ENCODE data around the gene RDH5. TPM values are rescaled to one million over a fixed set of nuclear protein-coding genes. Genes with fewer than 3 reads are reported as not detected.

The RDH5 gene
- total RNA-seq, 1 experiment from 2014 or later: 6.2 TPM

- Histone ChIP-seq H3K9me2 (ENCODE audit: insufficient read depth) (no peaks in the 10 kb centered on the region), H3K4me2 (ENCODE audit: low read length) (no peak overlapping the region), H3K79me2 (ENCODE audit: insufficient read depth, low read length) (no peaks in the 10 kb centered on the region), H3K4me3 (replicated peaks in 1 of 2; ENCODE audit: low read depth in 1 of 2, low read length in 2 of 2) (no peak overlapping the region), H3K27me3 (ENCODE audit: insufficient read depth, low read length) (no peaks in the 10 kb centered on the region), H3K4me1 (ENCODE audit: control insufficient read depth in 1 of 2, insufficient read depth in 2 of 2, low read length in 2 of 2) (peaks cover 0 to 4% of the 10 kb centered on the region in 2 experiments; a peak in 1 of 4 replicates), H3K27ac (ENCODE audit: low read depth, low read length) (no peak overlapping the region), H2AFZ (ENCODE audit: low read depth, low read length, poor library complexity, severe bottlenecking) (no peak overlapping the region), H3K9me3 (ENCODE audit: control insufficient read depth in 1 of 2, insufficient read depth in 1 of 2, low read depth in 1 of 2, low read length in 2 of 2) (no peaks in the 10 kb centered on the region), H3K36me3 (ENCODE audit: control insufficient read depth in 1 of 2, insufficient read depth in 2 of 2, low read length in 2 of 2) (no peaks in the 10 kb centered on the region), H4K20me1 (ENCODE audit: insufficient read depth) (no peaks in the 10 kb centered on the region), H3K9ac (ENCODE audit: low read length) (no peak overlapping the region)
- POLR2A ChIA-PET: no interaction called here
- no TSS peak for BruUV-seq (replicated peaks)
- CTCF ChIA-PET: interaction anchor here (1.2 kb wide), 1 partner anchor 37 kb away, joined by 3 read pairs; no protein-coding TSS in a partner anchor
- TF ChIP-seq EZH2 (IDR thresholded peaks at IDR 0.05) (no peak), CEBPB (IDR thresholded peaks at IDR 0.05; ENCODE audit: low read depth) (no peak), CTCF (IDR thresholded peaks at IDR 0.05 in 2 of 3, conservative IDR thresholded peaks at IDR 0.05 in 1 of 3; ENCODE audit: borderline replicate concordance in 1 of 3, insufficient read depth in 1 of 3, low read depth in 2 of 3, low read length in 2 of 3) (no peak)
- DNase-seq (ENCODE audit: low read depth, low spot score) (no peak), ATAC-seq (no peak)
- RAD21 ChIA-PET (ENCODE audit: low non-redundant PET in 1 of 2, low total read pairs in 2 of 2, uncharacterized antibody in 2 of 2, unreplicated experiment in 2 of 2): no interaction called here
- intact Hi-C loops (cut with micrococcal nuclease): no loop called here
Observed at GRCh38 chr12:55699471-55700055, 20.6 kb upstream of the RDH5 start.

GRCh38 chr12:55700255-55701018 is 19.8 kb upstream of the RDH5 start:
- Histone ChIP-seq H3K9me3 (ENCODE audit: control insufficient read depth in 1 of 2, insufficient read depth in 1 of 2, low read depth in 1 of 2, low read length in 2 of 2) (no peaks in the 10 kb centered on the region), H3K27ac (ENCODE audit: low read depth, low read length) (no peak overlapping the region), H3K79me2 (ENCODE audit: insufficient read depth, low read length) (no peaks in the 10 kb centered on the region), H3K4me1 (ENCODE audit: control insufficient read depth in 1 of 2, insufficient read depth in 2 of 2, low read length in 2 of 2) (peaks cover 0 to 4% of the 10 kb centered on the region in 2 experiments; a peak in 1 of 4 replicates), H3K9me2 (ENCODE audit: insufficient read depth) (no peaks in the 10 kb centered on the region), H2AFZ (ENCODE audit: low read depth, low read length, poor library complexity, severe bottlenecking) (no peak overlapping the region), H4K20me1 (ENCODE audit: insufficient read depth) (no peaks in the 10 kb centered on the region), H3K36me3 (ENCODE audit: control insufficient read depth in 1 of 2, insufficient read depth in 2 of 2, low read length in 2 of 2) (no peaks in the 10 kb centered on the region), H3K9ac (ENCODE audit: low read length) (no peak overlapping the region), H3K4me3 (replicated peaks in 1 of 2; ENCODE audit: low read depth in 1 of 2, low read length in 2 of 2) (no peak overlapping the region), H3K27me3 (ENCODE audit: insufficient read depth, low read length) (no peaks in the 10 kb centered on the region), H3K4me2 (ENCODE audit: low read length) (no peak overlapping the region)
- DNase-seq (ENCODE audit: low read depth, low spot score): no peak
- no peak for ATAC-seq
- ChIA-PET RAD21 (ENCODE audit: low non-redundant PET in 1 of 2, low total read pairs in 2 of 2, uncharacterized antibody in 2 of 2, unreplicated experiment in 2 of 2) (no interaction called here), CTCF (interaction anchor here (1.2 kb wide), 1 partner anchor 36 kb away, joined by 3 read pairs; no protein-coding TSS in a partner anchor), POLR2A (no interaction called here)
- intact Hi-C loops (cut with micrococcal nuclease): no loop called here
- BruUV-seq (replicated peaks): no TSS peak
- TF ChIP-seq EGR1 (IDR thresholded peaks at IDR 0.05; ENCODE audit: low read depth): no peak
- TF ChIP-seq POLR2A (IDR thresholded peaks at IDR 0.05; ENCODE audit: borderline replicate concordance, extremely low read depth, insufficient read depth, insufficient read length): no peak
- no peak for TF ChIP-seq CTCF (IDR thresholded peaks at IDR 0.05 in 2 of 3, conservative IDR thresholded peaks at IDR 0.05 in 1 of 3; ENCODE audit: borderline replicate concordance in 1 of 3, insufficient read depth in 1 of 3, low read depth in 2 of 3, low read length in 2 of 3)
- TF ChIP-seq CEBPB (IDR thresholded peaks at IDR 0.05; ENCODE audit: low read depth): no peak
- TF ChIP-seq EZH2phosphoT487 (IDR thresholded peaks at IDR 0.05; ENCODE audit: borderline replicate concordance): no peak
- TF ChIP-seq RAD21 (IDR thresholded peaks at IDR 0.05; ENCODE audit: low read depth): no peak
- no peak for TF ChIP-seq ZBTB33 (IDR thresholded peaks at IDR 0.05; ENCODE audit: extremely low read depth, insufficient replicate concordance, low read length)
- no peak for TF ChIP-seq ELF1 (IDR thresholded peaks at IDR 0.05; ENCODE audit: borderline replicate concordance, low read depth)
